Left renal pelvis (tissue), 4 donors: Measurements from ENCODE around the gene GRIK4. TPM values are rescaled to one million over a fixed set of nuclear protein-coding genes. Genes with fewer than 3 reads are reported as not detected.

Experiments
- DNase-seq, 4 donors: peaks; one replicate each; pipeline ENCODE4 v3.0.0-alpha.2; 2013; ENCODE audit warnings: low read depth in 4 of 4, low spot score in 3 of 4
- polyA plus RNA-seq, 4 donors: library from polyadenylated mRNA; unstranded; fragments of 120-200 nt; gene quantifications; one replicate each; pipeline ENCODE4 v1.2.1, GENCODE V29; 2013; ENCODE audit not compliant: insufficient read length in 4 of 4

GRIK4 gene
- polyA plus RNA-seq, 4 donors = 0.95 to 1.9 (median 1.5) TPM

DNA sequence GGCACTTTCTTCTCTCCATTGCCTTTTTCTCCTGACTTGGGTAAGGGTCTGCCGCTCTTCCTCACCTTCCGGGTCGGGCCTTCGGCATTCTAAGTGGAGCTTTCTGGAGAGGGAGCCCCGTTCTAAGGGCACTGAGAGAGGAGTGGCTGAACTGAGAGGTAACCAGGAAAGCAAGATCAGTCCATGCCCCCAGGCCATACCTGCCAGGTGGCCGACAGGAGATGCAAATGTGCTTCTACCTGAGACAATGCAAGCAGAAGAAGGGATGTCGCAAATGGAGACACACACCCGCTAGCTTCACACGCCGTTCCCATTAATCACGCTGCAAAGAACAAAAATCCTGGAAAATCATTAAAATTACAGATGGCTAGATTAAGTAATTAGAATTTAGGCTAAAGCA, 356.0 kb downstream of the GRIK4 start:
- no peak for DNase-seq

DNA sequence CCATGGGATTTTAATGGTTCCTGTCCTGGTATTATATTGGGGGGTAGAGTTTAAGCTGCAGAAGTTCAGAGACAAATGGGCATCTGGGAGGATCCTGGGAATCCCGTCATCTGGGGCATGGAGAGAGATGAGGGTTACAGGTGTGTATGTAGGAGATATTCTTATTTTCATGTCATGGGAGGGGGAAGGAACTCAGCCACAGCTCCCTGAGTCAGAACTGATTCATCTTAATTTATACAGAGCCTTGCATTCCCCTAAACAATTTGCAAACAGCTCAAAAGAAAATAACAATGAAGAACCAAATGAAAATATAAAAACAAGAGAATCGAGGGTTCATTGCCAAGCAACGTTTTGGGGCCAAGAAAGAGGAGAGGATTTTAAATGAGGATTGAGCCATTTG, 356.4 kb downstream of the GRIK4 start:
- DNase-seq = no peak

DNA sequence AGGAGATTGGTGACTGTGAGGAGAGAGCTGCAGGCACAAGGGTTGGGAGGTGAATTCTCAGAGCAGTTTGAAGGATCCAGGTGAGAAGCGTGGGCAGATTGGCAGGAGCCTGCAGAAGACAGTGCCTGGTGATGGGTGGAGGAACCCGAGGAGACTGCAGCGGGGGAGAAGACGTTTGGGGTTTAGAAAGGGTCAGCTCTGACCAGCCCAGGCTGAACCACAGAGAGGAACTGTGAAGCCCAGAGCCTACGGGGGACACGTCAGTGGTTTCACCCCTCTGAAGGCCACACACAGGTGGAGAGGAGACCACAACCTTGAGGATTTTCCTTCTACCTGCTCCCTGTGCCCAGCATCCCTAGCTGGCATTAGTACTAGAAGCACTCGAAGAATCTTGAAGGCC, 357.5 kb downstream of the GRIK4 start:
- no peak for DNase-seq

DNA sequence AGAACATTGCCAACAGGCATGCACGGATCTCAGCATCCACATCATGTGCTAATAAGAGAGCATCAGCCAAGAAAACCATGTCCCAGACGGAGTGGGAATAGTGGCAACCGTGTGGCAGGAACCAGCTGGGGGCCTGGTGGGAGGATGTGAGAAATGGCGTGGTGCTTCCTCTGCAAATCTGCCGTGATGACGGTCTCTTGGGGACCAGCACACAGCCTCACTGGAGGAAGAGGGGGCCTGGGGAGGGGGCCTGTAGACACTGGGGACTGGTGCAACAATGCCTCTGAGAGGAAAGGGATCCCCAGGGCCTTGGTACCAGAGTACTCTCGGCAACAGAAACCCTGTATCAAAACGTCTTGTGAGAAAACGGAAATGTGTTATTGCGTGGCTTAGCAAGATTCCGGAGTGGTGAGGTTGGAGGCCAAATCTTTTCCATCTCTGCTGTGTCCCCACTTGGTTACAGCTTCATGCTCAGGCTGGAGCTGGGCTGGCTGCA, 358.0 kb downstream of the GRIK4 start:
- DNase-seq = no peak

DNA sequence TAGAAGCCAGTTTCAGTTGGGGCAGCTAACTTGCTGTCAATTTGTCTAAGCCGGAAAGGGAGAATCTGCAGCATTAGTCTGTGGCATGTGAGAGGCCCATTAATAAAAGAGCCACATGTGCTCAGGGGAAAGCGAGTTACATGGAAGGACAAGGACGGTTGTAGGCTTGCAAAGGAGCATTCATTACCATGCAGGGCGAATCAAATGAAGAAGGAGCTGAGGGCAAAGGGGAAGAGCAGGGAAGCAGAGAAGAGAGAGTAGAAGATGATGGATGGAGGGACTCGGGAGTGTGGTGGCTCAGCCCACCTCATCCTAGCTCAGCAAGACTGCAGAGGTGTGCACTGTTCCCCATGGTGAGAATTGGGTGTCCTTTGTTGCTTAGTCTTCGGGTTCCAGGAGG, 359.6 kb downstream of the GRIK4 start:
- no peak for DNase-seq

DNA sequence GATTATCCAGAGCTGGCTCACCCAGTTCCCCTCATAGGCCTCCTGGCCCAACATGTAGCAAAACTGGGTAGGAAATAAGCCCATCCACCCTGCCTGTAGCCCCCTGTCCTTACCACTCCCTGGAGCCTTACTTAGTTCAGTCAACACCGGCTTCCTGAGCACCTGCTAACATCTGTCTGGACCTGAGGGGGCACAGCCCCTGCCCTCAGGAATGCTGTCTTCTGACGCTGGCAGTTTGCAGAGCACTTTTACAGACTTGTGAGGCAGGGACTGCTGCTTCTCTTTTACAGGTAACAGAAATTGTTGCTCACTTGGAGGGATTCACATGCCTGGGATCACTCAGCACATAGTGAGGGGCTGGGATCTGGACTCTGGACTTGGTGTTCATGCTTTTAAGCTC, 360.4 kb downstream of the GRIK4 start:
- DNase-seq = no peak

DNA sequence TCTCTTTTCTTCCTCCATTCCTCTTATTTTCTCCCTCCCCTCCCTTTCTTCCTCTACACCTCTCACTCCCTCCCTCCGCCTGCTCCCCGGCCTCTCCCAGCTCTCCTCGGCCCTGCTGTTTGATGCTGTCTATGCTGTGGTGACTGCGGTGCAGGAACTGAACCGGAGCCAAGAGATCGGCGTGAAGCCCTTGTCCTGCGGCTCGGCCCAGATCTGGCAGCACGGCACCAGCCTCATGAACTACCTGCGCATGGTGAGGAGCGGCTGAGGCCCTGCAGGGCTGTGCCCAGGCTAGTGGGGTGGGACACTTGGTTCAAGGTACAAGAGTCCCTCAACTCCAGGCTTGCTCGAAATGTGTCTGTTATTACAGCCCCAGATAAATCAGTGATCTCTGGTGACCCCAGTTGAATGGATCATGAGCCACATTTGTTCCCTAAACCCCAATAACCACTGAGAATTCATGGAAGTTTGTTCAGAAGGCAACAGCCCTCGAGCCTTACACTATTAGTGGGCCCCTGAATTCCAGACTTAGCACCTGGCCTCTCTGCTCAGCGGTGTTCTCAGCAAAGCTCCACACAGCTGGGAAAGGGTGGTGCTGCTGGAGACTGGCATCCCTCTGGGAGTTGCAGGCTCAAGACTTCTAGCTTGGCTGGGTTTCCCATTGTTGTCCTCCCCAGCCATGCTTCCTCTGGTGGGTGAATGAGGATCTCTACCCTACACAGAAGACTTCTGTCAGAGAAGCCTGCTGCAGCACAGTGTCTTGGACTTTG, 362.6 kb downstream of the GRIK4 start:
- no peak for DNase-seq

DNA sequence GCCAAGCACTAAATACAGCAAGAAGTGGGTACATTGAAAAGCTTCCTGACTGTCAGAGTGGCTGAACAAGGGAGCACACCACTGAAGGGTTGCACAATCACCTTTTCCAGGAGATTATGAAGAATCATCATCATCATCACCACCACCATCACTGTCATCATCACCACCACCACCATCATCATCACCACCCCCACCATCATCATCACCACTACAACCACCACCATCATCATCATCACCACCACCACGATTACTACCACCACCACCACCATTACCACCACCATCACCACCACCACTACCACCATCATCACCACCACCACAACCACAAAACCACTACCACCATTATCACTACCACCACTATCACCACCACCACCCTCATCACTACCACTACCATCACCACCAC, 364.4 kb downstream of the GRIK4 start:
- no peak for DNase-seq

DNA sequence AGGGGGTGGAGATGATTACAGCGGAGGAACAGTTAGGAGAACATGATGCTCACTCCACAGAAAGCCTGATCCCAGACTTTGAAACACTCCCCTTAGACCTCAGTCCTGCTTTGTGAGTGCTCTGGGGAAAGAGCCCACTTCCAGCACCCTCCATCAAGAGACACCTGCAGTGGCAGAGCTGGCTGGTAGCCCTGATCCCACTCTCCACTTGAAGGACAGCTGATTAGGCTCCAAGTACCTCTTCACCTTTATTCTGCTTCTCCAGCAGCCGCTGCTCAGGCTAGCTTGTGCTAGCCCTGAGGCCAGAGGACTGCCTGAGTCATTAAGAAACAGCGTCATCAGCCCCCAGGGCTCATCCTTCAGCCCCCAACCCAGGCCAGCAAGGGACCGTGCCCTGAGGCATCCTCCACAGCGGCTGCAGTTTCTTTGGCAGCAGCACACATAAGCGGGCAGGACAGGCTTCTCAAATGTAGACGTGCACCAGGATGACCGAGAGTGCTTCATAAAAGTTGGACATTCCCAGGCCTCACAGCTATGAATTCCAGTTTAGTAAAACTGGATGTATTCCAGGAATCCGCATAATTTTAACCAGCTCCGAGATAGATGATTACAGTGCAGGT, 366.3 kb downstream of the GRIK4 start:
- DNase-seq = no peak

DNA sequence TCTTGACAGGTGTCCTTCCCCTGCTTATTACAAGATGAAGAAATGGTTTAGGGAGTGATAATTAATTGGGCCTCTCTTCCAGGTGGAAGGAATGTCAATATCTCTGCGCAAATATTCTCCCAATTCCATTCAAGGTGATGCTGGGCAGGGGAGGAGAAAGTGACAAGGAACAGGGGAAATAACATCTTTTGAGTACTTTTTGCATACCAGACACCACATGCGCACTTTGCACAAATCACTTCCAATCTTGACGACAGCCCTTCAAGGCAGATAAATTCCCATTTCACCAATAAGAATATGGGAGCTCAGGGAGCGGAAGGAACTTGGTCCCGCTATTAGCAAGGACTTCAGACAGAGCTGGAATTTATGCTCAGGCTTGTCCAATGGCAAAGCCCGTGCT, 367.2 kb downstream of the GRIK4 start:
- DNase-seq = no peak

DNA sequence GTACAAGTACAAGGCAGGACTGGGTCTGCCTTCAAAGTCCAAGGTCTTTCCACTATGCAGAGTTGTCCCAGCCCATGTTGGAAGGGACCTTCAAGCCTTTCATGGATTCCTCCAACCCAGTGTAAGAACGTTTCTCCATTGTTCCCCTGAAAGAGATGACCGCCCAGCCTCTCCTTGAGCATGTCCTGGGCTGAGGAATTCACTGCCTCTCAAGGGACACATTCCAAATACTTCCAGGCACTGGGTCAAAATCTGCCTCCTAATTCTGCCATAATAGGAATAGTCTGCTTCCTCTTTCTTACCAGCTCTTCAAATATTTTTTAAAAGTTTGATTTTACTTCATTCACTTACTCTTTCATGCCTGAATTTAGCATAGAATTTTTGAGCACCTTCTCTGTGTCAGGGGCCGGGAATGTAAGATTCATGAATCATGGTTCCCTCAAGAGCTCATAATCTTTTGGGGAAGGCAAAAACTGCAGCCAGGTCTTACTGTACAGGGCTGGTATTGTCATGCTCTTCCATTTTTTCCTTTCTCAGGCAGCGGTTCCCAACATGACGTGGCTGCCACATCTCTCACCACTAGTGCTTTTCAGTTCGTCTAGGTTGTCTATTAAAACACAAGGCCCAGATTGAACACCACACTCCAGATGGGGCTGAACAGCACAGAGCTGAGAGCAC, 369.1 kb downstream of the GRIK4 start:
- DNase-seq = no peak

DNA sequence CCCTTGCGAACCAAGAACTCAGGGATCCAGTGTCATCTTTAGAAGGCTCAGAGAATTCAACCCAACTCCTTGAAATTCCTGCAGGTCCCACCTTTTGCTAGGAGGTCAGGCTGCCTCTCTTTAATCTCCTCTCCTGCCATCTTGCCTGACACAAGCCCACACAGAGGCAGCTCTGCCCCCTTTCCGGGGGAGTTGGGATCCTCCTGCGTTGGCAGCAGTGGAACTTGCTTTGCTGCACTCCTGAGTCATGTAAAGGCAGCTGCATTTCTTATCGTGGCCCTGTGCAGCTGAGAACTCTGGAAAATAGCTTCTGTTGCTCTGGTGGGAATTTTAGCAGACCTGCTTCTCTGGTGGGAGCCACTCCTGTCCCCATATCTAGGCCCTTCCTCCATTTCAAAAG, 370.0 kb downstream of the GRIK4 start:
- peak in 1 of 4 donors; percentile 26 for DNase-seq

DNA sequence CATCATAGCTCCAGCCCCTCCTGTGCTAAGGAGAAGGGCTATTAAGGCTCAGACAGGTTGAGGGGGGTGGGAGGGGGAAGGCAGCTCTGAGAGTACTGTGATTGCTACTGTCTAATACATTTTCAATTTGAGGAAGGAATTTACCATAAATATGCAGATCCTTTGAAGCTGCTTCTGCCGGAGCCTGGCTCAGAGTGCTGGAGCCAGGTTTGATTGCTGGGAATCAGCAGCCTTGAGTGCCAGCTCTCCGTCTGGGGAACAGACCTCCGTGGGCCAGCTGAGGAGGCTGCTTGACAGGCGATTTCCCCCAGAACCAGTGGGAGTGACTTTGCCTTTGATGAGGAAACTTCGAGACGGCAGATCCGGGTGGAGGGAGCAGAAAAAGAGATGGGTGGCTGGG, 370.6 kb downstream of the GRIK4 start:
- DNase-seq = no peak

DNA sequence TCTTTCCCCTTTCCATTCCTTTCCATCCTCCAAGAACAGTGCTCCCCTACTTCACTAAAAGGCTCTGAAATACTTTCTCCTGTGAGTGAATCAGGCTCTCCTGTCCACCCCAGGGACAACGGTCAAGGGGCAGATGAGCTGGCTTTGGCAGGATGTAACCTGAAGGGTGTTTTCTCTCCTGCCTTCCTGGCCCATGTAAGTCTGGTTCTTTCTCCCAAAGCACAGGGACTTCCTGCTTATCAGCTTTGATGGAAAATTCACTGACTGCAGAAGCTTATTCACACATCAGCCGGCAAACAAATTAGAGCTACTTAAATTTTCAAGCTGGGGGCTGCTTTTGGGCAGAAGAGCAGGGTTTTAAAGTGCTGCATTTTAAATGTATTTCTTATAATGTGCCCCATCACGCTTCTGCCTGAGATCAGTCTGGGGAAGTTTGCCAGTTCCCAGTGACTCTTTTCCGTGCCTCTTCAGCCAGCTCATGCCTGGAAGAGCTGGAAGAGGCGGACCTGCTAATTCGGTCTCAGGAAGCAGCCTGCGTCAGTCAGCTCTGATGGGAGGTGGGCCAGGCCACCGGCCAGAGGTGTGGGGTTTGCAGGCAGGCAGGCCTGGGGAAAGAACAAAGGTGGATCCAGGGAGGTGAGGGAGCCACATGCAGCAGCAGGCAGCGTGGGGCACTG, 372.0 kb downstream of the GRIK4 start:
- DNase-seq = no peak

DNA sequence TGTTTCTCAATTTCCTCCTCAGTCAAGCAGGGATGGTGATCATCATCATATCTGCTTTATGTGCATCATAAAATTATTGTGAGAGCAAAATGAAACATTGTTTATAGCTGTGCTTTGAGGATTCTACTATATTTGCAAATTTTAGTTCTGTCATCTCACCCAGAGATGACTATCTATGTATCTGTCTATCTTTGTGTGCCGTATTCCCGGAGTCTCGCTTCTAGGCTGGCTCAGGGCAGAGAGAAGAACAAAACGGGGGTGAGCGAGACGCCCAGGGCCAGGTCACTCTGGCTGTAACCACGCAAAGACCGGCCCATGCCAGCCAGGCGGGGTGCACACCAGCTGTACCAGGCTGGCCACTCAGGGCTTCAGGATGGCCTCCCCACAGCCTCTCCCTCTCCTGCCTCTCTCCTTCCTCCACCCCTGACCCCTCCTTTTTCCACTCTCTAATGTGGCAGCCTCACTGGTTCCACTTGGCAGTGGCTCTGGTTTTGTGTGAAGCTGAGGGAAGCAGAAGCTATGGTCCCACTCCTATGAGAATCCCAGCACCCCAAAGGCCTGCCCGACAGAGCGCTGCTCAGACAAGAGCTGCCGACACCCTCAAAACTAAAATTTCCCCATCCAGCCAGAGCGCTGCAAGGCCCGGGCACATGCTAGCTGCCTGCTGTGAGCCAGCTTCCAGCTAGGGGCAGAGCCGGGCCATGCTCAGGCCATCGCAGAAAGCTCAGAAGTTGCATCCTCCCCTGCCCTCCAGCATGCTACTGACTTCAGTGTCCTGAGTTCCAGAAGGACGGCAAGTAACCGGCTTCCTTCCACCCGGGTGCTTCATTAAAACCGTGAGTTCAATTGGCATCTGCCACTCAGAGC, 372.8 kb downstream of the GRIK4 start:
- DNase-seq = no peak

DNA sequence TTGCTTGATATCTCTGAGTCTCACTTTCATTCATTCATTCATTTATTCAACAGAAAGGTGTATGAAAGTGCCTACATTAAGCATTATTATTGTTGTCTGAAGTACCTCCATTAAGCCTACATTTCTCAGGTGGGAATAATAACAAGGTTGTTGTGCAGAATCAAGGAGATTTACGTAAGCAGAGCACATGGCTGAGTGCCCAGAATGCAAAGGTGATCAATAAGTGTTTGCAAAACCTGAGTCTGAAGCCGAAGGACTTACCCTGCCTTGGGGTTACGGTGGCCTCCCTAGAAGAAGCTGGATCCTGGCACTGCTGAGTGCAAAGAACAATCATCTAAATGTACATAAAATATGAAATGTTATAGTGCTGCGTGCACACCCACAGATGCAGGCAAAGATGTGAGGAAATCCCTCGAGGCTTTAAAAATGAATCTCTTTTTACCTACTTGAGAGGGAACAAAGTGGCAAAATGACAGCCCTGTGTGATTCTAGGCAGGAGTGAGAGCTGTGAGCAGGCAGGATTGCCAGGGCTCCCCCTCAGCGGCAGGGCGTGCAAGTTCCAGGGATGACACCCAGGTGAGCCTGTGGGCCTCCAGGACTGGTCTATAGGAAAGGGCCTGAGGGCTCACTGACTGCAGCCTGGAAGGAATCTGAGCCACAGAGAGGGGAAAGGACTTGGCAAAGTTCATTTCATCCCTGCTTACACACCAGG, 379.2 kb downstream of the GRIK4 start:
- DNase-seq = no peak

DNA sequence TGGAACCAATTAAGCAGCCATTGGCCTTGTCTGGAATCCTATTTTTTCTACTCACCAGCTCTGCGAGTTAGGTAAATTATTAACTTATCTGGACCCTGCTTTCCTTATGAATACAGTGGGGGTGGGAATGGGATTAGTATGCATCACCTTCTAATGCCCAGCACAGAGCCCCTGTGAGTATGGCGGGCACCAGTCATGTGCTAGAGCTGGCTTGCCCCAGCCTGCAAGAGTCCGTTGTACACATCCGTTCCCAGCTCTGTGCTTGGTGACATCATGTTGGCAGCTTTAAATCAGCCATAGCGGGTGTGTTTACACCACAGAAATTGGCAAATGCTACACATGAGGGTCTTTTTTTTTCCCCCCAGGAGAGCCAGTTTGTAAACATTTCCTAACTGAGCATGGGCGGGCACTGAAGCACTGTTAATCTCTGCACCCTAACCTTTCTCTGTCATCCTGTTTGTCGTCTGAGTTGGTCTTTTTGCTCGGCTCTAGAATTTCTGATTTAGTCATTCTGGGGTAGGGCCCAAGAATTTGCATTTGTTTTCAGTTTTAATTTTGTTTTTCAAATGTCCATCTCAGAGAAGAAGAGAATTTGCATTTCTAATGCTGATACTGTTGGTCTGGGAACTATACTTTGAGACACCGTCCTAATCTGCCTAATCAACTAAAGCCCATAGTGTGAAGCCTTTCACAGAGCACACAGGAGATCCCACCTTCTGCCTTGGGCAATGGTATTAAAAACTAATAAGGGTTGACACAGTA, 382.1 kb downstream of the GRIK4 start:
- DNase-seq = no peak

DNA sequence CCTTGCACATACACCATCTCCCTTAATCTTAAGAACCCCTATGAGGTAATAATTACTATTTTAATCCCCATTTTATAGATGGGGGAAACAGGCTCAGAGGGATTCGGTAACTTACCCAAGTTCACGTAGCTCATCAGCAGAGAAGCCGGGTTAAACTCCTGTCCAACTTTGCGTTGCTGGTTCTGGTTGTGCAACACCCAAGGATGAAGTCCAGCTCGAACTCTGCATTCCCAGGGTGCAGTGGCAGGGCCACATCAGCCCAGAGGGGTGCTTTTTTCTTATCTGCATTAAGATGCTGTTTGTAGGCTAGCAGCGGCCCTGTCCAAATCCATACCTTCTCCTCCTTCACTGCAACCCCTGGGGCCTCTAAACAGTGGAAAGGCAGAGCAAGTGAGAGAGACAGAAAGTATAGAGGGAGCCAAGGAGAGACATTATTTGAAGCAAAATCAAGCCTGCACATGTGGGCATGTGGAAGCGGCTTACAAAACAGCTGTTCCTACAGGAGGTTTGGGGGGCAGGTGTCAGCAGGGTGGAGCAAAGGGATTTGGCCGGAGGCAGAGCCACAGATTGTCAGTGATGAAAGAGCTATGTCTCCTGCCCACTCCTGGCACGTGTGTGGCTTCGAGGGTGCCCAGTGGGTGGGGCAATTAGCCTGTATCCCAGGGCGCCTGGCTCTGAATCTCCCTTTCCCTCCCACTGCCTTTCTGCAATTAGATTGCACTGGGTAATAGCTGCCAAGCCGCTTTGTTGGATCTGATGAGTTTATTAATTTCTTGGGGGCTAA, 382.8 kb downstream of the GRIK4 start:
- no peak for DNase-seq
